Natural killer cell (primary cell): ENCODE measurements around the gene JPH4. TPM values are rescaled to one million over a fixed set of nuclear protein-coding genes. Genes with fewer than 3 reads are reported as not detected.
"Not testable (repeated sequence)": the region's sequence is repeated elsewhere in the genome, so short reads cannot be mapped to it uniquely, and the experiment has no call there.

Experiments
- ATAC-seq, 3 donors: fragments of 150-1000 bp in 2 of 3; fragments of 200-7000 bp in 1 of 3; cut with Tn5 transposase; 1 replicate in 1 of 3; 2 replicates in 2 of 3; pipeline ENCODE4 v1.10.0; 2021; ENCODE audit warnings: mild to moderate bottlenecking in 2 of 3, moderate library complexity in 2 of 3
- DNase-seq, 2 donors: peaks; one replicate each; pipeline versions ENCODE4 v3.0.0 to v3.0.0-alpha.2; 2013 to 2021; ENCODE audit warnings: mixed read lengths in 1 of 2
- H3K27ac ChIP-seq: one replicate; pipeline ENCODE4 v1.5.1; 2013; ENCODE audit warnings: mild to moderate bottlenecking, low read length
- H3K27me3 ChIP-seq: one replicate; pipeline ENCODE4 v1.6.1; 2013; ENCODE audit warnings: low read length; ENCODE audit not compliant: control insufficient read depth, insufficient read depth
- H3K36me3 ChIP-seq: one replicate; pipeline ENCODE4 v1.6.1; 2013; ENCODE audit warnings: low read length; ENCODE audit not compliant: control insufficient read depth, insufficient read depth
- H3K4me1 ChIP-seq: one replicate; pipeline ENCODE4 v1.6.1; 2013; ENCODE audit warnings: low read length; ENCODE audit not compliant: control insufficient read depth, insufficient read depth
- H3K4me3 ChIP-seq: one replicate; pipeline ENCODE4 v1.5.1; 2013; ENCODE audit warnings: low read length
- H3K9me3 ChIP-seq: one replicate; pipeline ENCODE4 v1.6.1; 2013; ENCODE audit warnings: low read length; ENCODE audit not compliant: control insufficient read depth, insufficient read depth
- H3K27ac Mint-ChIP-seq, 2 donors: one replicate each; pipeline ENCODE4 v1.8.0; 2022; ENCODE audit warnings: mild to moderate bottlenecking in 2 of 2, mixed read lengths in 2 of 2, moderate library complexity in 1 of 2
- H3K27me3 Mint-ChIP-seq, 2 donors: one replicate each; pipeline ENCODE4 v1.8.0; 2022; ENCODE audit warnings: low read depth in 2 of 2, mixed read lengths in 2 of 2
- H3K36me3 Mint-ChIP-seq: one replicate; pipeline ENCODE4 v1.8.0; 2022; ENCODE audit warnings: mixed read lengths
- H3K4me1 Mint-ChIP-seq, 2 donors: one replicate each; pipeline ENCODE4 v1.8.0; 2022; ENCODE audit warnings: mixed read lengths in 2 of 2
- H3K4me3 Mint-ChIP-seq: one replicate; pipeline ENCODE4 v1.8.0; 2022; ENCODE audit warnings: mild to moderate bottlenecking, moderate library complexity, mixed read lengths
- H3K9me3 Mint-ChIP-seq, 2 donors: one replicate each; pipeline ENCODE4 v1.8.0; 2022; ENCODE audit warnings: mixed read lengths in 2 of 2
- CTCF ChIP-seq: fragments of 200-600 bp; IDR thresholded peaks from one replicate; pipeline ENCODE4 v1.8.0; 2022; ENCODE audit warnings: antibody characterized with exemption
- WGBS: methylation state at CpG from one replicate; pipeline ENCODE4 v1.1.7; 2013; ENCODE audit warnings: missing lambda C conversion rate; ENCODE audit not compliant: insufficient coverage; 5-methylcytosine and 5-hydroxymethylcytosine counted together
- intact Hi-C: fragments of 100-400 bp; cut with micrococcal nuclease; formaldehyde crosslinking; loops from one replicate; pipeline ENCODE4 v1.14.2; 2022
- total RNA-seq, 4 donors: library from RNA; stranded (reverse); fragments of 120-200 nt in 1 of 4; gene quantifications; one replicate each; pipeline versions ENCODE4 v1.2.3 to v1.2.4, GENCODE V29; 2013 to 2022

The JPH4 gene
- total RNA-seq, 3 donors from 2014 or later (not counting 1 experiment from before 2014, with no cell fraction given) = 0.25 TPM; not detected in 2

DNA sequence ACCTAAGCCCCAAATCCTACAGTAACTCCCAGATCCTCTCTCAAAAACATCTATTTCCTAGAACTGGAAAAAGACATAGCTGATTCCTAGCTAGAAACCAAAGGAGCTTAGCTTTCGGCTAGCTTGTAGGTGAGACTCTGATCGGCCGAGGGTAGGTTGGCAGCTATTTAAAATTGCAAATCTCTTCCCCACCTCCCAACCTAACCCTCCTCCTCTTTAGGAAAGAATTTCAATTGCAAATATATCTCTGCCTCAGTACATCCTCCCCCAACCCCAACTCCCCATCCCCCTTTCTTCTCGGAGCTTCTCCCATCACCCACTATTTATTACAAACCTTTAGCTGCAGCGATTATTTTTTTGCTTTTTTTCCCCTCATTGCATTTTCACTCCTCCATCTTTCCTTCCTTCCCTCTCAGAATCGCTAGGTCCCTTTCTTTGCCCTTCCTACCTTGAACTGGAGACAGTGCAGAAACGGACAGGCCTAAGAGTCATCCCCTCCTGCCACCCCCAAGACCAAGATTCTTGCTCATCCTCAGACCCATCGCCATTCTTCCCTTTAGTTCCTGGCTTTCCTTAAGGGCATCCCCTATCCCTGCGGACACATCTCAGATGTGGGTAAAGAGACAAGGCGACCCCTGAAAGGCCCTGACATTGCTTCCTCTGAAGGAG lies 40.4 kb downstream of the JPH4 start:
- Histone ChIP-seq H3K4me3 (no peak overlapping the region), H3K4me1 (no peaks in the 10 kb centered on the region), H3K27me3 (no peaks in the 10 kb centered on the region), H3K36me3 (no peaks in the 10 kb centered on the region), H3K27ac (no peak overlapping the region), H3K9me3 (no peaks in the 10 kb centered on the region)
- TF ChIP-seq CTCF = no peak
- Mint-ChIP-seq H3K27me3 (no peaks in the 10 kb centered on the region), H3K36me3 (no peaks in the 10 kb centered on the region), H3K27ac (no peak overlapping the region), H3K4me1 (no peaks in the 10 kb centered on the region), H3K9me3 (no peaks in the 10 kb centered on the region), H3K4me3 (no peak overlapping the region)
- no peak for ATAC-seq
- DNase-seq = no peak
- intact Hi-C loops = no loop called here
- 87% methylated on average over 10 of the region's 10 CpGs for WGBS

GRCh38 chr14:23537351-23538049 lies 41.1 kb downstream of the JPH4 start:
- H3K4me3 ChIP-seq = no peak overlapping the region
- H3K27ac Mint-ChIP-seq = no peak overlapping the region
- no peak for DNase-seq
- no peaks in the 10 kb centered on the region for H3K36me3 Mint-ChIP-seq
- H3K27me3 ChIP-seq = no peaks in the 10 kb centered on the region
- ATAC-seq = no peak
- H3K27me3 Mint-ChIP-seq = no peaks in the 10 kb centered on the region
- no peaks in the 10 kb centered on the region for H3K9me3 ChIP-seq
- H3K4me1 Mint-ChIP-seq = no peaks in the 10 kb centered on the region
- no peak overlapping the region for H3K4me3 Mint-ChIP-seq
- H3K36me3 ChIP-seq = no peaks in the 10 kb centered on the region
- no peaks in the 10 kb centered on the region for H3K4me1 ChIP-seq
- 53% methylated on average over 13 of the region's 13 CpGs for WGBS
- intact Hi-C loops = no loop called here
- TF ChIP-seq CTCF = no peak
- no peak overlapping the region for H3K27ac ChIP-seq
- no peaks in the 10 kb centered on the region for H3K9me3 Mint-ChIP-seq

- H3K27ac Mint-ChIP-seq, H3K4me1 Mint-ChIP-seq, DNase-seq, H3K27me3 ChIP-seq, H3K9me3 Mint-ChIP-seq, H3K27ac ChIP-seq, intact Hi-C loops, H3K9me3 ChIP-seq, H3K4me1 ChIP-seq, ATAC-seq, H3K36me3 Mint-ChIP-seq, H3K4me3 Mint-ChIP-seq, H3K4me3 ChIP-seq, H3K27me3 Mint-ChIP-seq, H3K36me3 ChIP-seq: not testable (repeated sequence)
- WGBS = 94% methylated on average over 6 of the region's 6 CpGs
These were observed 41.7 kb downstream of the JPH4 start for GRCh38 chr14:23536906-23537305.

DNA sequence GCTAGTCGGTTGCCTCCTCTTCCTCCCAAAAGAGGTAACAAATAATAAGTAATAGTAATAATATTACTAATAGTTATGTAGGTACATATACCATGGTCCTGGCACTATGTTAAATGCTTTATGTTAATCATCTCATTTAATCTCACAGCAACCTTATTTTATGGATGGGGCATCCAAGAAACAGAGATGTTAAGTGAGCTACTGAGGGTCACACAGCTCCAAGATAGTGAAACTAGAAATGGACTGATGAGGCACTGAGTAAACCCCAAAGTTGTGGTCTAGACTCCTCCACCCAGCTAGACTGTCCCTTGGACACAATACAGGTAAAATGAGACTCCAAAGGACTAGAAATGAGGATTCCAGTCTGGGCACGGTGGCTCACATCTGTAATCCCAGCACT lies 42.1 kb downstream of the JPH4 start:
- Mint-ChIP-seq H3K4me3 (no peak overlapping the region), H3K27me3 (no peaks in the 10 kb centered on the region), H3K36me3 (no peaks in the 10 kb centered on the region), H3K4me1 (no peaks in the 10 kb centered on the region), H3K27ac (no peak overlapping the region), H3K9me3 (no peaks in the 10 kb centered on the region)
- no peaks in the 10 kb centered on the region for H3K27me3 ChIP-seq
- no peaks in the 10 kb centered on the region for H3K36me3 ChIP-seq
- intact Hi-C loops = no loop called here
- DNase-seq = no peak
- ATAC-seq = no peak
- H3K9me3 ChIP-seq = no peaks in the 10 kb centered on the region
- TF ChIP-seq CTCF = no peak
- 88% methylated on average over 1 of the region's 2 CpGs for WGBS
- no peaks in the 10 kb centered on the region for H3K4me1 ChIP-seq
- H3K4me3 ChIP-seq = no peak overlapping the region
- H3K27ac ChIP-seq = no peak overlapping the region
